ENCODE data around the gene RASSF1. TPM values are rescaled to one million over a fixed set of nuclear protein-coding genes. Genes with fewer than 3 reads are reported as not detected.

The RASSF1 gene
- total RNA-seq, 1 experiment from 2014 or later, result 15.9 TPM

- peaks cover 25% of the 10 kb centered on the region for H3F3A ChIP-seq (ENCODE audit: insufficient read depth, low read depth)
- TF ChIP-seq EZH2 (IDR thresholded peaks at IDR 0.05; ENCODE audit: low read depth), result no peak
- 0 out of 2 replicates have a peak, but pooled peaks have one; percentile 12 for TF ChIP-seq CTCF (conservative IDR thresholded peaks at IDR 0.05)
- no peak overlapping the region for H3K4me3 ChIP-seq
- H3K9me3 ChIP-seq (ENCODE audit: insufficient read depth, low read depth), result no peaks in the 10 kb centered on the region
- DNase-seq, result no peak
- H3K4me1 ChIP-seq (replicated peaks; ENCODE audit: insufficient read depth), result peaks cover 29% of the 10 kb centered on the region
- POLR2A ChIA-PET (ENCODE audit: unreplicated experiment), result no interaction called here
- H4K20me1 ChIP-seq (ENCODE audit: insufficient read depth), result peaks cover 7% of the 10 kb centered on the region; the same call in 1 of the 2 replicates
- CTCF ChIA-PET, result no interaction called here
- peaks cover 7% of the 10 kb centered on the region; the same call in 1 of the 2 replicates for H3K36me3 ChIP-seq (ENCODE audit: low read depth)
- peak overlapping the region; percentile 91; the same call in 1 of the 2 replicates for H3K4me2 ChIP-seq
- no peak overlapping the region for H3K27ac ChIP-seq
- intact Hi-C loops (cut with micrococcal nuclease; ENCODE audit: unreplicated experiment), result no loop called here
- no TSS peak for BruUV-seq (replicated peaks)
- no peaks in the 10 kb centered on the region for H3K9me2 ChIP-seq (ENCODE audit: insufficient read depth)
- H3K27me3 ChIP-seq (ENCODE audit: insufficient read depth, low read depth), result no peaks in the 10 kb centered on the region
- H3K79me2 ChIP-seq (ENCODE audit: low read depth), result peaks cover 33% of the 10 kb centered on the region
- no peak overlapping the region for H2AFZ ChIP-seq
These were observed 18.6 kb downstream of the RASSF1 start for GRCh38 chr3:50322115-50322385.

- H3K36me3 ChIP-seq (ENCODE audit: low read depth), result peaks cover 7% of the 10 kb centered on the region; the same call in 1 of the 2 replicates
- intact Hi-C loops (cut with micrococcal nuclease; ENCODE audit: unreplicated experiment), result loop anchor here (1.0 kb wide), 1 partner anchor 29 kb away; the partner anchor contains the start of gene IFRD2
- no peaks in the 10 kb centered on the region for H3K27me3 ChIP-seq (ENCODE audit: insufficient read depth, low read depth)
- peaks cover 7% of the 10 kb centered on the region; the same call in 1 of the 2 replicates for H4K20me1 ChIP-seq (ENCODE audit: insufficient read depth)
- DNase-seq, result peak; percentile 69 to 89
- peaks cover 28% of the 10 kb centered on the region for H3F3A ChIP-seq (ENCODE audit: insufficient read depth, low read depth)
- no TSS peak for BruUV-seq (replicated peaks)
- H2AFZ ChIP-seq, result peak overlapping the region; percentile 91
- H3K9me2 ChIP-seq (ENCODE audit: insufficient read depth), result no peaks in the 10 kb centered on the region
- H3K4me3 ChIP-seq, result peak overlapping the region; percentile 69
- H3K79me2 ChIP-seq (ENCODE audit: low read depth), result peaks cover 27% of the 10 kb centered on the region
- H3K4me2 ChIP-seq, result peak overlapping the region; percentile 91
- H3K27ac ChIP-seq, result peak overlapping the region; percentile 83
- no peak for TF ChIP-seq EZH2 (IDR thresholded peaks at IDR 0.05; ENCODE audit: low read depth)
- peak; percentile 62 for TF ChIP-seq CTCF (conservative IDR thresholded peaks at IDR 0.05)
- ChIA-PET POLR2A (ENCODE audit: unreplicated experiment) (interaction anchor here (0.7 to 1.0 kb wide), 2 partner anchors 22 to 29 kb away, joined by 5 to 7 read pairs; partner anchors contain the start of genes HYAL3 and NAA80), CTCF (interaction anchor here (0.5 to 1.1 kb wide), 6 partner anchors 18 to 1895 kb away, joined by 3 to 13 read pairs (median 4); partner anchors contain the start of gene HYAL1)
- no peaks in the 10 kb centered on the region for H3K9me3 ChIP-seq (ENCODE audit: insufficient read depth, low read depth)
- peaks cover 31% of the 10 kb centered on the region for H3K4me1 ChIP-seq (replicated peaks; ENCODE audit: insufficient read depth)
These were observed 19.1 kb downstream of the RASSF1 start for GRCh38 chr3:50321336-50322114.

- Histone ChIP-seq H3K36me3 (ENCODE audit: low read depth) (peaks cover 7% of the 10 kb centered on the region; the same call in 1 of the 2 replicates), H3K4me2 (peak overlapping the region; percentile 91), H4K20me1 (ENCODE audit: insufficient read depth) (peaks cover 7% of the 10 kb centered on the region; the same call in 1 of the 2 replicates), H2AFZ (peak overlapping the region; percentile 91), H3K27me3 (ENCODE audit: insufficient read depth, low read depth) (no peaks in the 10 kb centered on the region), H3K79me2 (ENCODE audit: low read depth) (peaks cover 24% of the 10 kb centered on the region), H3K27ac (peak overlapping the region; percentile 83; the same call in 1 of the 2 replicates), H3K9me3 (ENCODE audit: insufficient read depth, low read depth) (no peaks in the 10 kb centered on the region), H3K4me3 (peak overlapping the region; percentile 69), H3K4me1 (replicated peaks; ENCODE audit: insufficient read depth) (peaks cover 38% of the 10 kb centered on the region), H3K9me2 (ENCODE audit: insufficient read depth) (no peaks in the 10 kb centered on the region), H3F3A (ENCODE audit: insufficient read depth, low read depth) (peaks cover 34% of the 10 kb centered on the region)
- intact Hi-C loops (cut with micrococcal nuclease; ENCODE audit: unreplicated experiment), result loop anchor here (1.0 kb wide), 1 partner anchor 29 kb away; the partner anchor contains the start of gene IFRD2
- ChIA-PET POLR2A (ENCODE audit: unreplicated experiment) (interaction anchor here (1.0 kb wide), 1 partner anchor 21 kb away, joined by 5 read pairs; the partner anchor contains the start of genes HYAL3 and NAA80), CTCF (interaction anchor here (0.5 to 1.1 kb wide), 6 partner anchors 18 to 1896 kb away, joined by 3 to 13 read pairs (median 4); partner anchors contain the start of gene HYAL1)
- no peak for TF ChIP-seq CTCF (conservative IDR thresholded peaks at IDR 0.05)
- no peak for TF ChIP-seq EZH2 (IDR thresholded peaks at IDR 0.05; ENCODE audit: low read depth)
- no TSS peak for BruUV-seq (replicated peaks)
- peak; percentile 40 to 80 for DNase-seq
These were observed 19.7 kb downstream of the RASSF1 start for GRCh38 chr3:50320853-50321335.

All from PC-9 (cell line).